H1 (cell line): ENCODE measurements around the gene POLA1. TPM values are rescaled to one million over a fixed set of nuclear protein-coding genes. Genes with fewer than 3 reads are reported as not detected.

Experiments used
- CTCF ChIA-PET: fragments of 300-600 bp; sonication (Branson Sonifier 250); formaldehyde crosslinking; loops from one replicate; lab custom pipeline; 2021; ENCODE audit not compliant: partially characterized antibody; lab: Charles Lee
- POLR2A ChIA-PET: fragments of 300-600 bp; sonication (Branson Sonifier 250); formaldehyde crosslinking; loops from one replicate; lab custom pipeline; 2021; ENCODE audit warnings: inconsistent platforms; ENCODE audit not compliant: partially characterized antibody; lab: Charles Lee
- DNase-seq, 2 experiments: peaks; one replicate each; pipeline versions ENCODE4 v3.0.0 to v3.0.0-alpha.2; 2010 to 2022; ENCODE audit warnings: low spot score in 2 of 2, low read depth in 1 of 2, mixed read lengths in 1 of 2
- FAIRE-seq: peaks from 2 replicates; lab custom pipeline; 2011; peaks lifted over from hg19 to GRCh38; lab: Jason Lieb, UNC
- H2AFZ ChIP-seq: 2 replicates; pipeline ENCODE4 v1.8.1; 2012; ENCODE audit warnings: low read length, inconsistent platforms
- H2AK5ac ChIP-seq: 2 replicates; pipeline ENCODE4 v1.6.1; 2013; ENCODE audit warnings: low read depth, low read length
- H2BK120ac ChIP-seq: replicated peaks from 2 replicates; pipeline ENCODE3; 2013; ENCODE audit warnings: low read depth, low read length, inconsistent platforms
- H2BK12ac ChIP-seq: 2 replicates; pipeline ENCODE4 v1.6.1; 2013; ENCODE audit warnings: low read depth, low read length
- H2BK15ac ChIP-seq: 2 replicates; pipeline ENCODE4 v1.6.1; 2013; ENCODE audit warnings: low read length
- H2BK20ac ChIP-seq: 2 replicates; pipeline ENCODE4 v1.6.1; 2013; ENCODE audit warnings: low read length
- H2BK5ac ChIP-seq: 2 replicates; pipeline ENCODE4 v1.6.1; 2013; ENCODE audit warnings: low read depth, low read length
- H3K14ac ChIP-seq: 2 replicates; pipeline ENCODE4 v1.6.1; 2013; ENCODE audit warnings: inconsistent platforms; ENCODE audit not compliant: insufficient read length
- H3K18ac ChIP-seq: 2 replicates; pipeline ENCODE4 v1.6.1; 2013; ENCODE audit warnings: low read length; ENCODE audit errors: extremely low read depth
- H3K23ac ChIP-seq: 2 replicates; pipeline ENCODE4 v1.6.1; 2013; ENCODE audit warnings: inconsistent platforms; ENCODE audit not compliant: insufficient read length
- H3K23me2 ChIP-seq: 2 replicates; pipeline ENCODE4 v1.6.1; 2013; ENCODE audit warnings: low read depth, low read length
- H3K27ac ChIP-seq: 2 replicates; pipeline ENCODE4 v1.6.1; 2011; ENCODE audit warnings: low read depth, low read length, inconsistent platforms
- H3K27me3 ChIP-seq, 4 experiments: replicated peaks in 1 of 4; 1 replicate in 1 of 4; 2 replicates in 3 of 4; pipeline versions ENCODE4 v1.6.1 to v1.8.1; 2011 to 2013; ENCODE audit warnings: low read length in 3 of 4, mild to moderate bottlenecking in 3 of 4, inconsistent platforms in 2 of 4, mixed read lengths in 2 of 4, moderate library complexity in 1 of 4; ENCODE audit not compliant: control insufficient read depth in 3 of 4, insufficient read depth in 3 of 4; ENCODE audit errors: extremely low read depth in 1 of 4
- H3K36me3 ChIP-seq, 4 experiments: 2 replicates each; pipeline versions ENCODE4 v1.6.1 to v1.8.1; 2011 to 2013; ENCODE audit warnings: mild to moderate bottlenecking in 4 of 4, low read length in 3 of 4, moderate library complexity in 2 of 4, control low read depth in 1 of 4, inconsistent platforms in 1 of 4; ENCODE audit not compliant: insufficient read depth in 4 of 4, control insufficient read depth in 2 of 4
- H3K4ac ChIP-seq: replicated peaks from 2 replicates; pipeline ENCODE3; 2013; ENCODE audit warnings: low read length, low read depth, mixed read lengths, inconsistent platforms; ENCODE audit not compliant: insufficient read length
- H3K4me1 ChIP-seq, 4 experiments: replicated peaks in 1 of 4; 1 replicate in 1 of 4; 2 replicates in 3 of 4; pipeline versions ENCODE4 v1.6.1 to v1.8.1; 2011 to 2013; ENCODE audit warnings: low read length in 3 of 4, inconsistent platforms in 2 of 4, mixed read lengths in 1 of 4; ENCODE audit not compliant: insufficient read depth in 4 of 4, control insufficient read depth in 3 of 4
- H3K4me2 ChIP-seq, 2 experiments: 2 replicates each; pipeline versions ENCODE4 v1.6.1 to v1.8.1; 2011 to 2013; ENCODE audit warnings: low read depth in 2 of 2, low read length in 2 of 2, control low read depth in 1 of 2, inconsistent platforms in 1 of 2, mild to moderate bottlenecking in 1 of 2; ENCODE audit not compliant: insufficient read depth in 1 of 2
- H3K4me3 ChIP-seq, 4 experiments: fragments of 200-600, 300-600 bp in 1 of 4; sonication (generic), shearing (Covaris generic), sonication (Bioruptor Twin) in 1 of 4; 2 replicates each; pipeline versions ENCODE4 v1.5.1 to v1.8.1; 2011 to 2016; ENCODE audit warnings: low read length in 4 of 4, low read depth in 3 of 4, control low read depth in 2 of 4, inconsistent platforms in 2 of 4, mild to moderate bottlenecking in 2 of 4, mixed read lengths in 1 of 4, moderate library complexity in 1 of 4; ENCODE audit not compliant: insufficient read depth in 2 of 4; ENCODE audit errors: extremely low read depth in 1 of 4
- H3K56ac ChIP-seq: replicated peaks from 2 replicates; pipeline ENCODE3; 2013; ENCODE audit warnings: low read depth, mild to moderate bottlenecking, mixed read lengths, low read length, inconsistent platforms; ENCODE audit not compliant: insufficient read length
- H3K79me1 ChIP-seq: 2 replicates; pipeline ENCODE4 v1.6.1; 2013; ENCODE audit warnings: low read depth, low read length, control low read depth
- H3K79me2 ChIP-seq, 2 experiments: 2 replicates each; pipeline versions ENCODE4 v1.6.1 to v1.8.1; 2012 to 2013; ENCODE audit warnings: low read length in 2 of 2, mild to moderate bottlenecking in 2 of 2, inconsistent platforms in 1 of 2; ENCODE audit not compliant: insufficient read depth in 2 of 2, control insufficient read depth in 1 of 2
- H3K9ac ChIP-seq, 4 experiments: replicated peaks in 1 of 4; 1 replicate in 1 of 4; 2 replicates in 3 of 4; pipeline versions ENCODE4 v1.6.1 to v1.8.1; 2011 to 2013; ENCODE audit warnings: low read depth in 3 of 4, low read length in 3 of 4, control low read depth in 2 of 4, mild to moderate bottlenecking in 2 of 4, moderate library complexity in 2 of 4, inconsistent platforms in 1 of 4; ENCODE audit errors: extremely low read depth in 1 of 4
- H3K9me3 ChIP-seq, 2 experiments: 2 replicates each; pipeline versions ENCODE4 v1.6.1 to v1.8.1; 2012 to 2013; ENCODE audit warnings: mild to moderate bottlenecking in 2 of 2, moderate library complexity in 2 of 2, control low read depth in 1 of 2, inconsistent platforms in 1 of 2, low read depth in 1 of 2, low read length in 1 of 2, mixed read lengths in 1 of 2; ENCODE audit not compliant: insufficient read depth in 2 of 2
- H4K20me1 ChIP-seq, 2 experiments: replicated peaks in 1 of 2; 2 replicates each; pipeline versions ENCODE3 to v1.8.1; 2011 to 2013; ENCODE audit warnings: inconsistent platforms in 2 of 2, low read length in 2 of 2, mild to moderate bottlenecking in 1 of 2; ENCODE audit not compliant: insufficient read depth in 2 of 2, control insufficient read depth in 1 of 2
- H4K5ac ChIP-seq: 2 replicates; pipeline ENCODE4 v1.6.1; 2013; ENCODE audit warnings: low read length, low read depth, mixed read lengths, inconsistent platforms; ENCODE audit not compliant: insufficient read length
- H4K8ac ChIP-seq: 2 replicates; pipeline ENCODE4 v1.8.0; 2013; ENCODE audit warnings: mild to moderate bottlenecking, moderate library complexity, low read length, inconsistent platforms; ENCODE audit not compliant: insufficient read depth; ENCODE audit errors: extremely low read depth
- H4K91ac ChIP-seq: replicated peaks from 2 replicates; pipeline ENCODE3; 2013; ENCODE audit warnings: low read length, mixed read lengths, inconsistent platforms; ENCODE audit not compliant: insufficient read length
- BCL11A ChIP-seq, 2 experiments: IDR thresholded peaks; one replicate each; pipeline ENCODE4 v1.6.1; 2011; ENCODE audit warnings: low read depth in 2 of 2, low read length in 2 of 2, mild to moderate bottlenecking in 2 of 2
- CHD1 ChIP-seq: IDR thresholded peaks from 2 replicates; pipeline ENCODE4 v1.6.1; 2012; ENCODE audit warnings: low read depth, low read length, improper control_type of control experiment
- CREB1 ChIP-seq: IDR thresholded peaks from 2 replicates; pipeline ENCODE4 v1.6.1; 2012; ENCODE audit warnings: inconsistent platforms
- FOSL1 ChIP-seq: IDR thresholded peaks from 2 replicates; pipeline ENCODE4 v1.6.1; 2011; ENCODE audit warnings: mild to moderate bottlenecking, low read depth, low read length, moderate library complexity; ENCODE audit not compliant: insufficient read depth
- KDM5A ChIP-seq: fragments of 200-600 bp; IDR thresholded peaks from 2 replicates; pipeline ENCODE4 v1.7.1; 2012; ENCODE audit warnings: mild to moderate bottlenecking, low read length, inconsistent platforms, mixed read lengths
- NANOG ChIP-seq: IDR thresholded peaks from 2 replicates; pipeline ENCODE4 v1.6.1; 2011; ENCODE audit warnings: low read length, low read depth, mild to moderate bottlenecking, inconsistent platforms; ENCODE audit not compliant: insufficient read depth, poor library complexity, severe bottlenecking
- NRF1 ChIP-seq: IDR thresholded peaks from 2 replicates; pipeline ENCODE4 v1.6.1; 2011; ENCODE audit warnings: mild to moderate bottlenecking, low read depth, low read length, improper control_type of control experiment
- RXRA ChIP-seq: IDR thresholded peaks from 2 replicates; pipeline ENCODE4 v1.6.1; 2011; ENCODE audit warnings: low read depth, mild to moderate bottlenecking, low read length, moderate library complexity; ENCODE audit not compliant: insufficient read depth
- SAP30 ChIP-seq: fragments of 300-600 bp; sonication (generic); IDR thresholded peaks from 2 replicates; pipeline ENCODE4 v1.7.1; 2012; ENCODE audit warnings: low read length, moderate library complexity, mild to moderate bottlenecking, inconsistent platforms; ENCODE audit not compliant: insufficient read depth, insufficient replicate concordance
- SIN3A ChIP-seq, 2 experiments: IDR thresholded peaks in 1 of 2; conservative IDR thresholded peaks in 1 of 2; 2 replicates each; pipeline ENCODE4 v1.6.1; 2011 to 2012; ENCODE audit warnings: low read length in 2 of 2, improper control_type of control experiment in 1 of 2, low read depth in 1 of 2, mild to moderate bottlenecking in 1 of 2
- WGBS, 2 experiments: shearing (Covaris generic) in 1 of 2; methylation state at CpG; one replicate each; pipeline versions ENCODE4 v1.1.6 to v1.1.7; 2013 to 2015; ENCODE audit warnings: low lambda C conversion rate in 2 of 2, mixed read lengths in 2 of 2, inconsistent platforms in 1 of 2, low coverage in 1 of 2, missing lambda C conversion rate in 1 of 2; ENCODE audit not compliant: insufficient replicate concordance in 2 of 2, insufficient coverage in 1 of 2, insufficient read length in 1 of 2; ENCODE audit errors: extremely low coverage in 1 of 2, missing lambda C conversion rate in 1 of 2; 5-methylcytosine and 5-hydroxymethylcytosine counted together
- polyA plus RNA-seq, 7 experiments: library from polyadenylated mRNA; depleted of rRNA in 3 of 7; stranded (reverse) in 5 of 7; unstranded in 2 of 7; fragments of >200 nt in 5 of 7; fragments of 200-250 nt in 2 of 7; gene quantifications; 1 replicate in 5 of 7; 2 replicates in 1 of 7; 4 replicates in 1 of 7; pipeline versions ENCODE4 v1.2.1 to v1.2.3, GENCODE V29; 2011 to 2013; ENCODE audit warnings: missing spikeins in 2 of 7, mixed read lengths in 2 of 7
- total RNA-seq: library from RNA; stranded (reverse); fragmentation: NEBNext Ultra II Directional; extraction: Animal tissue kit (Norgen Biotek cat#: 25700); gene quantifications from 2 replicates; pipeline ENCODE4 v1.2.1, GENCODE V29; 2021

The POLA1 gene
- total and polyA plus RNA-seq, 2 of the 8 experiments (the other 6 are each of a cell fraction or from before 2014, with no cell fraction given), result 5.6 to 34.9 TPM

DNA sequence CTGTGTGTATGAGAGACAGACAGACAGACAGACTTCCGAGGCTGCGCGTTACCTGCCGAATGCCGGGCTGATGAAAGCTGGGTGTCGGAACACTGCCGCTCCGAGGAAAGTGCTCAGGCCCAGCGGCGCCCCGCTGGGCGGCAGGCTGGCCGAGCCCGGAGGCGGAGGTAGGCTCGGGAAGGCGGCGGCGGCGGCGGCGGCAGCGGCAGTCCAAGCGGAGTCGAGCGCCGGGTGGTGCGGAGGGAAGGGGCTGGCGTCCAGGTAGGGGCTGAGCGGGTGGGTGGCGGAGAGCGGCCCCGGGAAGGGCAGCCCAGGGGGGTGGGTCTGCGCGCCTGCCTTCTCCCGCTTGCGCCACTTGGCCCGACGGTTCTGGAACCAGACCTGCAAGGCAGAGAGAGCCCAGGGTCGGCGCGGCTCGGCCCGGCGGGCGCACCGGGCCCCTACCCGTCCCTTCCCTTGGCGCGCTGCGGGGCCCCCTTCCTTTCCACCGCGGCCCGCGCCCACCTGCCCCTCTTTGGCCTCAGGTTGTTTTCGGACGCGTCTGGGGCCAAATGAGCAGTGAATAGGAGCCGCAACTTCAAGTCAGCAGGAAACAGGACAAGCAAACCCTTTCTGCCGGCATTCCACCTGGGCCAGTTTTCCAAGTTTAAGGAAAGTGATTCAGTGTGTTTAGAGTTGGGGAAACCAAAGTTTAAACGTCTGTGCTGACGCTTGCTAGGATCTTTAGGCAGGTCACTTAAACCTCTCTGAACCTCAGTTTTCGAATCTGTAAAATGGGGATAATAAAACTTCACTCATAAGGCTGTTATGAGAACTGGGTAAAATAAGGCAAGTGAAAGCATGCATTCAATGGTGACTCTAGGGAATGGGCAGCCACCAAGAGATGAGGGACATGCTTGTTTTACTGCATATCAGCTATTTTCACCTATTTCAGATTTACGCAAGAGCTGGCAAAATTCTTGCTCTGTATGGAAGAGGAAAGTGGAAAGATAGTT lies 313.6 kb downstream of the POLA1 start:
- Histone ChIP-seq H3K23me2 (peaks cover 3% of the 10 kb centered on the region; the same call in 1 of the 2 replicates), H2AFZ (no peak overlapping the region), H3K14ac (no peak overlapping the region), H3K9me3 (no peaks in the 10 kb centered on the region), H3K4me1 (peaks cover 4 to 36% (median 13%) of the 10 kb centered on the region in 4 experiments), H2AK5ac (no peak overlapping the region), H2BK120ac (no peak overlapping the region), H3K36me3 (peaks cover 0 to 11% (median 0%) of the 10 kb centered on the region in 4 experiments; a peak in 2 of 8 replicates), H3K9ac (no peak overlapping the region), H4K5ac (no peak overlapping the region), H3K4me2 (peak overlapping the region; percentile 56 to 70), H3K79me1 (no peaks in the 10 kb centered on the region), H3K79me2 (no peaks in the 10 kb centered on the region), H3K4me3 (peak overlapping the region in 1 of 4 experiments; percentile 48; a peak in 2 of 8 replicates), H4K8ac (no peak overlapping the region), H3K27ac (no peak overlapping the region), H3K4ac (no peak overlapping the region), H3K23ac (no peak overlapping the region), H3K56ac (no peak overlapping the region), H4K20me1 (peaks cover 7% of the 10 kb centered on the region in 2 experiments), H2BK15ac (no peak overlapping the region), H3K27me3 (peaks cover 80 to 97% (median 91%) of the 10 kb centered on the region in 4 experiments), H4K91ac (no peak overlapping the region), H2BK20ac (no peak overlapping the region), H3K18ac (no peak overlapping the region; the same call in 1 of the 2 replicates), H2BK5ac (no peak overlapping the region), H2BK12ac (0 out of 2 replicates have a peak overlapping the region, but pooled peaks have one; percentile 39)
- peak in 1 of 2 experiments; percentile 61 for DNase-seq
- peak; percentile 74 for FAIRE-seq
- ChIA-PET POLR2A (no interaction called here), CTCF (interaction anchor here (1.8 kb wide), 1 partner anchor 13 kb away, joined by 5 read pairs; no protein-coding TSS in a partner anchor)
- WGBS, 2 experiments, result 4% methylated on average over 25 of the region's 64 CpGs; no CpG with 5 or more reads in 1 of the 2 experiments
- no peak for TF ChIP-seq NRF1
- TF ChIP-seq FOSL1, result no peak
- no peak for TF ChIP-seq RXRA
- TF ChIP-seq BCL11A (IDR thresholded peaks at IDR 0.05; ENCODE audit: low read depth in 2 of 2, low read length in 2 of 2), result no peak
- TF ChIP-seq NANOG, result no peak
- no peak for TF ChIP-seq CREB1
- no peak for TF ChIP-seq CHD1
- TF ChIP-seq SAP30, result no peak
- TF ChIP-seq SIN3A (conservative IDR thresholded peaks at IDR 0.05 in 1 of 2, IDR thresholded peaks at IDR 0.05 in 1 of 2; ENCODE audit: low read depth in 1 of 2, low read length in 2 of 2), result no peak
- no peak for TF ChIP-seq KDM5A
